Activated naive CD8-positive, alpha-beta T cell treated with anti-CD3 and anti-CD28 coated beads for 36 hours (primary cell): ENCODE measurements around the gene GNAS. TPM values are rescaled to one million over a fixed set of nuclear protein-coding genes. Genes with fewer than 3 reads are reported as not detected.

Source experiments
- DNase-seq: peaks from one replicate; pipeline ENCODE4 v3.0.0; 2021
- H3K27ac Mint-ChIP-seq: one replicate; pipeline ENCODE4 v1.8.0; 2022; ENCODE audit warnings: mild to moderate bottlenecking, moderate library complexity, mixed read lengths
- H3K27me3 Mint-ChIP-seq: one replicate; pipeline ENCODE4 v1.8.0; 2022; ENCODE audit warnings: mild to moderate bottlenecking, mixed read lengths
- H3K36me3 Mint-ChIP-seq: one replicate; pipeline ENCODE4 v1.8.0; 2021; ENCODE audit warnings: mild to moderate bottlenecking, mixed read lengths
- H3K4me1 Mint-ChIP-seq: one replicate; pipeline ENCODE4 v1.8.0; 2021; ENCODE audit warnings: mixed read lengths
- H3K4me3 Mint-ChIP-seq: one replicate; pipeline ENCODE4 v1.8.0; 2022; ENCODE audit warnings: mild to moderate bottlenecking, moderate library complexity, mixed read lengths
- H3K9me3 Mint-ChIP-seq: one replicate; pipeline ENCODE4 v1.8.0; 2022; ENCODE audit warnings: mixed read lengths
- total RNA-seq, 2 experiments: library from RNA; stranded (reverse); gene quantifications; one replicate each; pipeline ENCODE4 v1.2.3, GENCODE V29; 2021

Gene GNAS
- total RNA-seq, 2 experiments from 2014 or later = 779 to 785 TPM

- Mint-ChIP-seq H3K27me3 (no peaks in the 10 kb centered on the region), H3K27ac (peak overlapping the region; percentile 66), H3K4me1 (peaks cover 71% of the 10 kb centered on the region), H3K4me3 (no peak overlapping the region), H3K9me3 (no peaks in the 10 kb centered on the region), H3K36me3 (peaks cover 55% of the 10 kb centered on the region)
- no peak for DNase-seq
These were observed 51.1 kb downstream of the GNAS start for GRCh38 chr20:58903614-58904013.

GRCh38 chr20:58905236-58905635 lies 52.7 kb downstream of the GNAS start:
- DNase-seq = no peak
- Mint-ChIP-seq H3K36me3 (peaks cover 59% of the 10 kb centered on the region), H3K4me1 (peaks cover 64% of the 10 kb centered on the region), H3K27ac (peak overlapping the region; percentile 44), H3K4me3 (no peak overlapping the region), H3K27me3 (no peaks in the 10 kb centered on the region), H3K9me3 (no peaks in the 10 kb centered on the region)

- peaks cover 65% of the 10 kb centered on the region for H3K36me3 Mint-ChIP-seq
- peak overlapping the region; percentile 40 for H3K27ac Mint-ChIP-seq
- no peak overlapping the region for H3K4me3 Mint-ChIP-seq
- H3K4me1 Mint-ChIP-seq = peaks cover 59% of the 10 kb centered on the region
- H3K9me3 Mint-ChIP-seq = no peaks in the 10 kb centered on the region
- H3K27me3 Mint-ChIP-seq = no peaks in the 10 kb centered on the region
- DNase-seq = no peak
These were observed 53.6 kb downstream of the GNAS start for GRCh38 chr20:58906111-58906510.

GRCh38 chr20:58906894-58907293 lies 54.4 kb downstream of the GNAS start:
- Mint-ChIP-seq H3K4me1 (peaks cover 62% of the 10 kb centered on the region), H3K4me3 (peak overlapping the region; percentile 82), H3K9me3 (no peaks in the 10 kb centered on the region), H3K36me3 (peaks cover 73% of the 10 kb centered on the region), H3K27me3 (no peaks in the 10 kb centered on the region), H3K27ac (peak overlapping the region; percentile 91)
- DNase-seq = no peak

GRCh38 chr20:58907320-58908137 lies 55.0 kb downstream of the GNAS start:
- Mint-ChIP-seq H3K9me3 (no peaks in the 10 kb centered on the region), H3K4me1 (peaks cover 63% of the 10 kb centered on the region), H3K27me3 (no peaks in the 10 kb centered on the region), H3K36me3 (peaks cover 79% of the 10 kb centered on the region), H3K27ac (peak overlapping the region; percentile 91), H3K4me3 (peak overlapping the region; percentile 82)
- peak; percentile 59 for DNase-seq

GRCh38 chr20:58908221-58908620 lies 55.7 kb downstream of the GNAS start:
- Mint-ChIP-seq H3K36me3 (peaks cover 75% of the 10 kb centered on the region), H3K27me3 (no peaks in the 10 kb centered on the region), H3K9me3 (no peaks in the 10 kb centered on the region), H3K4me1 (peaks cover 62% of the 10 kb centered on the region), H3K4me3 (peak overlapping the region; percentile 82), H3K27ac (peak overlapping the region; percentile 91)
- no peak for DNase-seq

- DNase-seq = no peak
- H3K9me3 Mint-ChIP-seq = no peaks in the 10 kb centered on the region
- peak overlapping the region; percentile 34 for H3K27ac Mint-ChIP-seq
- H3K27me3 Mint-ChIP-seq = no peaks in the 10 kb centered on the region
- H3K4me3 Mint-ChIP-seq = no peak overlapping the region
- H3K36me3 Mint-ChIP-seq = peaks cover 69% of the 10 kb centered on the region
- peaks cover 57% of the 10 kb centered on the region for H3K4me1 Mint-ChIP-seq
These were observed 56.4 kb downstream of the GNAS start for GRCh38 chr20:58908941-58909340.

GRCh38 chr20:58909585-58909984 lies 57.1 kb downstream of the GNAS start:
- Mint-ChIP-seq H3K27ac (no peak overlapping the region), H3K27me3 (no peaks in the 10 kb centered on the region), H3K9me3 (no peaks in the 10 kb centered on the region), H3K36me3 (peaks cover 69% of the 10 kb centered on the region), H3K4me1 (peaks cover 55% of the 10 kb centered on the region), H3K4me3 (no peak overlapping the region)
- DNase-seq = no peak

GRCh38 chr20:58910473-58910872 lies 58.0 kb downstream of the GNAS start:
- peaks cover 47% of the 10 kb centered on the region for H3K4me1 Mint-ChIP-seq
- no peak for DNase-seq
- H3K4me3 Mint-ChIP-seq = no peak overlapping the region
- no peak overlapping the region for H3K27ac Mint-ChIP-seq
- no peaks in the 10 kb centered on the region for H3K9me3 Mint-ChIP-seq
- H3K36me3 Mint-ChIP-seq = peaks cover 63% of the 10 kb centered on the region
- no peaks in the 10 kb centered on the region for H3K27me3 Mint-ChIP-seq

GRCh38 chr20:58911309-58911708 lies 58.8 kb downstream of the GNAS start:
- Mint-ChIP-seq H3K4me1 (peaks cover 42% of the 10 kb centered on the region), H3K9me3 (no peaks in the 10 kb centered on the region), H3K27me3 (no peaks in the 10 kb centered on the region), H3K27ac (no peak overlapping the region), H3K36me3 (peaks cover 57% of the 10 kb centered on the region), H3K4me3 (no peak overlapping the region)
- no peak for DNase-seq

- Mint-ChIP-seq H3K27me3 (no peaks in the 10 kb centered on the region), H3K27ac (peak overlapping the region; percentile 47), H3K36me3 (peaks cover 52% of the 10 kb centered on the region), H3K4me3 (no peak overlapping the region), H3K4me1 (peaks cover 37% of the 10 kb centered on the region), H3K9me3 (no peaks in the 10 kb centered on the region)
- DNase-seq = no peak
These were observed 59.5 kb downstream of the GNAS start for GRCh38 chr20:58911970-58912369.

- Mint-ChIP-seq H3K36me3 (peaks cover 42% of the 10 kb centered on the region), H3K9me3 (no peaks in the 10 kb centered on the region), H3K27me3 (no peaks in the 10 kb centered on the region), H3K4me1 (peaks cover 28% of the 10 kb centered on the region), H3K4me3 (no peak overlapping the region), H3K27ac (no peak overlapping the region)
- DNase-seq = no peak
These were observed 60.6 kb downstream of the GNAS start for GRCh38 chr20:58913079-58913478.

- Mint-ChIP-seq H3K27me3 (no peaks in the 10 kb centered on the region), H3K4me3 (no peak overlapping the region), H3K4me1 (no peaks in the 10 kb centered on the region), H3K27ac (no peak overlapping the region), H3K9me3 (no peaks in the 10 kb centered on the region), H3K36me3 (no peaks in the 10 kb centered on the region)
- DNase-seq = no peak
These were observed 66.1 kb downstream of the GNAS start for GRCh38 chr20:58918621-58919020.

GRCh38 chr20:58921564-58921963 lies 69.0 kb downstream of the GNAS start:
- no peaks in the 10 kb centered on the region for H3K36me3 Mint-ChIP-seq
- H3K4me1 Mint-ChIP-seq = no peaks in the 10 kb centered on the region
- DNase-seq = no peak
- no peak overlapping the region for H3K4me3 Mint-ChIP-seq
- H3K9me3 Mint-ChIP-seq = no peaks in the 10 kb centered on the region
- no peaks in the 10 kb centered on the region for H3K27me3 Mint-ChIP-seq
- H3K27ac Mint-ChIP-seq = no peak overlapping the region

GRCh38 chr20:58922036-58922435 lies 69.5 kb downstream of the GNAS start:
- Mint-ChIP-seq H3K9me3 (no peaks in the 10 kb centered on the region), H3K4me1 (no peaks in the 10 kb centered on the region), H3K36me3 (no peaks in the 10 kb centered on the region), H3K4me3 (no peak overlapping the region), H3K27me3 (no peaks in the 10 kb centered on the region), H3K27ac (no peak overlapping the region)
- DNase-seq = no peak

GRCh38 chr20:58923117-58923712 lies 70.7 kb downstream of the GNAS start:
- H3K4me1 Mint-ChIP-seq = no peaks in the 10 kb centered on the region
- no peaks in the 10 kb centered on the region for H3K27me3 Mint-ChIP-seq
- no peaks in the 10 kb centered on the region for H3K9me3 Mint-ChIP-seq
- no peaks in the 10 kb centered on the region for H3K36me3 Mint-ChIP-seq
- H3K4me3 Mint-ChIP-seq = no peak overlapping the region
- no peak for DNase-seq
- no peak overlapping the region for H3K27ac Mint-ChIP-seq
